ENCODE results near the gene COX5B.

The COX5B gene

GRCh38 chr2:97653473-97653872 lies 7.6 kb downstream of the COX5B start:
- Histone ChIP-seq H3K4me3 (ENCODE audit: low read depth in 1 of 2, low read length in 1 of 2) (no peak overlapping the region), H3K27ac (no peak overlapping the region), H3K36me3 (peaks cover 73% of the 10 kb centered on the region)

GRCh38 chr2:97653874-97654273 lies 8.0 kb downstream of the COX5B start:
- H3K36me3 ChIP-seq, result peaks cover 73% of the 10 kb centered on the region
- H3K27ac ChIP-seq, result no peak overlapping the region
- no peak overlapping the region for H3K4me3 ChIP-seq (ENCODE audit: low read depth in 1 of 2, low read length in 1 of 2)
- TF ChIP-seq, protein P1, sequence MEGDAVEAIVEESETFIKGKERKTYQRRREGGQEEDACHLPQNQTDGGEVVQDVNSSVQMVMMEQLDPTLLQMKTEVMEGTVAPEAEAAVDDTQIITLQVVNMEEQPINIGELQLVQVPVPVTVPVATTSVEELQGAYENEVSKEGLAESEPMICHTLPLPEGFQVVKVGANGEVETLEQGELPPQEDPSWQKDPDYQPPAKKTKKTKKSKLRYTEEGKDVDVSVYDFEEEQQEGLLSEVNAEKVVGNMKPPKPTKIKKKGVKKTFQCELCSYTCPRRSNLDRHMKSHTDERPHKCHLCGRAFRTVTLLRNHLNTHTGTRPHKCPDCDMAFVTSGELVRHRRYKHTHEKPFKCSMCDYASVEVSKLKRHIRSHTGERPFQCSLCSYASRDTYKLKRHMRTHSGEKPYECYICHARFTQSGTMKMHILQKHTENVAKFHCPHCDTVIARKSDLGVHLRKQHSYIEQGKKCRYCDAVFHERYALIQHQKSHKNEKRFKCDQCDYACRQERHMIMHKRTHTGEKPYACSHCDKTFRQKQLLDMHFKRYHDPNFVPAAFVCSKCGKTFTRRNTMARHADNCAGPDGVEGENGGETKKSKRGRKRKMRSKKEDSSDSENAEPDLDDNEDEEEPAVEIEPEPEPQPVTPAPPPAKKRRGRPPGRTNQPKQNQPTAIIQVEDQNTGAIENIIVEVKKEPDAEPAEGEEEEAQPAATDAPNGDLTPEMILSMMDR (IDR thresholded peaks at IDR 0.05), result no peak
- no peaks in the 10 kb centered on the region for H3K4me1 ChIP-seq (ENCODE audit: control insufficient read depth in 1 of 2, insufficient read depth in 1 of 2, low read depth in 1 of 2, low read length in 1 of 2)
- no peaks in the 10 kb centered on the region for H3K27me3 ChIP-seq
- no peaks in the 10 kb centered on the region for H3K9me3 ChIP-seq

More at GRCh38 chr2:97653473-97653872, 7.6 kb downstream of the COX5B start:
- TF ChIP-seq, protein P1 (IDR thresholded peaks at IDR 0.05), result no peak
- Histone ChIP-seq H3K27me3 (no peaks in the 10 kb centered on the region), H3K9me3 (no peaks in the 10 kb centered on the region), H3K4me1 (ENCODE audit: control insufficient read depth in 1 of 2, insufficient read depth in 1 of 2, low read depth in 1 of 2, low read length in 1 of 2) (no peaks in the 10 kb centered on the region)

DNA sequence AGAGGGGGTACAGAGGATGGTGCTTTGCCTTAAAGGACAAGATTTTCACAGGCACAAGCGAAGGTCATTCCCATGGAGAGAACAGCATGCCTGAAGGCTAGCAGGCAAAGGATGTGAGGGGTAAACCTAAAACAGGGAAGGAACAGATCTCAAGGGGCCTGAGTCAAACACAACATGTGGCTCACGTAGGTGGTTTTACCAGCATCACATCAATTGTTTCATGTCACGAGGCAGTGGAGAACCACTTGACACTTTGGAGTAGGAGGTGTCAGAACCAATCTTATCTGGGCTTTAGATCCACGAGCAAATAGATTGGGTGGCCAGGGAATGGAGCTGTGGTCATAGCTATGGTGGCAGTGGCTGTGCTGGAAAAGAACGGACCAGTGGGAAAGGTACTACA lies 8.4 kb downstream of the COX5B start:
- TF ChIP-seq, protein P1 (IDR thresholded peaks at IDR 0.05), result no peak
- H3K9me3 ChIP-seq, result no peaks in the 10 kb centered on the region
- H3K27ac ChIP-seq, result no peak overlapping the region
- no peaks in the 10 kb centered on the region for H3K4me1 ChIP-seq (ENCODE audit: control insufficient read depth in 1 of 2, insufficient read depth in 1 of 2, low read depth in 1 of 2, low read length in 1 of 2)
- H3K4me3 ChIP-seq (ENCODE audit: low read depth in 1 of 2, low read length in 1 of 2), result no peak overlapping the region
- H3K36me3 ChIP-seq, result peaks cover 73% of the 10 kb centered on the region
- H3K27me3 ChIP-seq, result no peaks in the 10 kb centered on the region

DNA sequence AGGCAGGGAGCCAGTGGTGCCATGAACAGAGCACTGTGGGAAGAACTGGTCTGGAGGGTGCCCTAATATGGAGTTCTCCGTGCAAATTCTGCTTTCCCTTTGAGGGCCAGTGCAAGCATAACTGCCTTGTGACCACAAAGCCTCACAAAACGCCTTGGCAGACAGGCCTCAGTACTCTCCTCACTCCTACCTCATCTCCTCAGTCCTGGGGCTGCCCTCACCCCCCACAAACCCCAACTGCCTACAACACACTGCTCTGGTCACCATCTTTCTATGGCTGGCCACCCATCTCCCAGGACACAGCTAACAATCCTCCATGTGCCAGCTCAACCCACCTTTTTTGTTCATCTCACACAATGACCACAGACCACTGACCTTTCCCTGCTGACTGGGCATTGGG lies 8.9 kb downstream of the COX5B start:
- TF ChIP-seq, protein P1 (IDR thresholded peaks at IDR 0.05), result no peak
- H3K4me3 ChIP-seq (ENCODE audit: low read depth in 1 of 2, low read length in 1 of 2), result no peak overlapping the region
- no peaks in the 10 kb centered on the region for H3K4me1 ChIP-seq (ENCODE audit: control insufficient read depth in 1 of 2, insufficient read depth in 1 of 2, low read depth in 1 of 2, low read length in 1 of 2)

GRCh38 chr2:97656129-97656755 lies 10.4 kb downstream of the COX5B start:
- H3K27ac ChIP-seq, result no peak overlapping the region
- TF ChIP-seq, protein P1 (IDR thresholded peaks at IDR 0.05), result no peak
- H3K27me3 ChIP-seq, result no peaks in the 10 kb centered on the region
- no peaks in the 10 kb centered on the region for H3K4me1 ChIP-seq (ENCODE audit: control insufficient read depth in 1 of 2, insufficient read depth in 1 of 2, low read depth in 1 of 2, low read length in 1 of 2)
- no peaks in the 10 kb centered on the region for H3K9me3 ChIP-seq
- peaks cover 58% of the 10 kb centered on the region for H3K36me3 ChIP-seq
- no peak overlapping the region for H3K4me3 ChIP-seq (ENCODE audit: low read depth in 1 of 2, low read length in 1 of 2)

More for the DNA sequence above, 8.9 kb downstream of the COX5B start:
- Histone ChIP-seq H3K36me3 (peaks cover 71% of the 10 kb centered on the region), H3K9me3 (no peaks in the 10 kb centered on the region), H3K27ac (no peak overlapping the region), H3K27me3 (no peaks in the 10 kb centered on the region)

Measured in neutrophil (primary cell).